ENCODE measurements around the gene ZNF385B.

GRCh38 chr2:179467960-179468359, 393.5 kb downstream of the ZNF385B start:
- TF ChIP-seq POLR2A (IDR thresholded peaks at IDR 0.05) (no peak), CTCF (IDR thresholded peaks at IDR 0.05) (no peak)

Data from ovary (tissue), 3 donors.